HG03520 (cell line): ENCODE data around the gene AGFG2.
"Not testable (repeated sequence)": the region's sequence is repeated elsewhere in the genome, so short reads cannot be mapped to it uniquely, and the experiment has no call there.

ENCODE experiments used
- ATAC-seq: cut with Tn5 transposase; IDR thresholded peaks from one replicate; pipeline ENCODE4 v1.9.1; 2021; ENCODE audit warnings: mild to moderate bottlenecking, moderate library complexity; ENCODE audit not compliant: unreplicated experiment

AGFG2 gene

GRCh38 chr7:100547872-100548271 is 8.9 kb downstream of the AGFG2 start:
- ATAC-seq = no peak

GRCh38 chr7:100548446-100548845 is 9.4 kb downstream of the AGFG2 start:
- not testable (repeated sequence) for ATAC-seq

- ATAC-seq = no peak
Observed at GRCh38 chr7:100552532-100552931, 13.5 kb downstream of the AGFG2 start.

GRCh38 chr7:100553032-100553431 is 14.0 kb downstream of the AGFG2 start:
- no peak for ATAC-seq

- no peak for ATAC-seq
Observed at GRCh38 chr7:100555701-100556100, 16.7 kb downstream of the AGFG2 start.

- no peak for ATAC-seq
Observed at GRCh38 chr7:100556541-100556940, 17.5 kb downstream of the AGFG2 start.

GRCh38 chr7:100559127-100559526 is 20.1 kb downstream of the AGFG2 start:
- no peak for ATAC-seq

GRCh38 chr7:100561491-100562194 is 22.6 kb downstream of the AGFG2 start:
- no peak for ATAC-seq

GRCh38 chr7:100562195-100563099 is 23.4 kb downstream of the AGFG2 start:
- ATAC-seq = no peak

GRCh38 chr7:100563100-100563564 is 24.1 kb downstream of the AGFG2 start:
- no peak for ATAC-seq

GRCh38 chr7:100563809-100564400 is 24.9 kb downstream of the AGFG2 start:
- no peak for ATAC-seq

GRCh38 chr7:100564405-100564804 is 25.4 kb downstream of the AGFG2 start:
- not testable (repeated sequence) for ATAC-seq

- ATAC-seq = no peak
Observed at GRCh38 chr7:100565133-100565571, 26.1 kb downstream of the AGFG2 start.

GRCh38 chr7:100566018-100566531 is 27.1 kb downstream of the AGFG2 start:
- ATAC-seq = no peak

- no peak for ATAC-seq
Observed at GRCh38 chr7:100567031-100567730, 28.2 kb downstream of the AGFG2 start.

GRCh38 chr7:100567751-100568175 is 28.8 kb downstream of the AGFG2 start:
- no peak for ATAC-seq

- no peak for ATAC-seq
Observed at GRCh38 chr7:100568176-100568895, 29.3 kb downstream of the AGFG2 start.

GRCh38 chr7:100568896-100569844 is 30.2 kb downstream of the AGFG2 start:
- no peak for ATAC-seq
